WTC11 (cell line): ENCODE data around the gene BAMBI.

ENCODE experiments used
- ESRRA ChIP-seq: sonication (generic); formaldehyde crosslinking; IDR thresholded peaks from 2 replicates; pipeline ENCODE4 v1.8.1; 2022; ENCODE audit warnings: mild to moderate bottlenecking, missing genetic modification reagents, borderline replicate concordance
- FOXP1 ChIP-seq: sonication (generic); formaldehyde crosslinking; IDR thresholded peaks from 2 replicates; pipeline ENCODE4 v1.8.0; 2022; ENCODE audit warnings: missing genetic modification reagents, mild to moderate bottlenecking, moderate library complexity, borderline replicate concordance
- ZNF263 ChIP-seq: sonication (generic); formaldehyde crosslinking; IDR thresholded peaks from 2 replicates; pipeline ENCODE4 v1.8.1; 2022; ENCODE audit warnings: low read depth, mild to moderate bottlenecking, moderate library complexity, missing genetic modification reagents
- TF ChIP-seq, protein P1 (sequence below): fragments of 200-600 bp; IDR thresholded peaks from 2 replicates; pipeline ENCODE4 v1.8.0; 2022; ENCODE audit warnings: antibody characterized with exemption
- TF ChIP-seq, protein P2 (sequence below): sonication (generic); formaldehyde crosslinking; IDR thresholded peaks from 2 replicates; pipeline ENCODE4 v1.8.0; 2022; ENCODE audit warnings: mild to moderate bottlenecking, missing genetic modification reagents

DNA sequence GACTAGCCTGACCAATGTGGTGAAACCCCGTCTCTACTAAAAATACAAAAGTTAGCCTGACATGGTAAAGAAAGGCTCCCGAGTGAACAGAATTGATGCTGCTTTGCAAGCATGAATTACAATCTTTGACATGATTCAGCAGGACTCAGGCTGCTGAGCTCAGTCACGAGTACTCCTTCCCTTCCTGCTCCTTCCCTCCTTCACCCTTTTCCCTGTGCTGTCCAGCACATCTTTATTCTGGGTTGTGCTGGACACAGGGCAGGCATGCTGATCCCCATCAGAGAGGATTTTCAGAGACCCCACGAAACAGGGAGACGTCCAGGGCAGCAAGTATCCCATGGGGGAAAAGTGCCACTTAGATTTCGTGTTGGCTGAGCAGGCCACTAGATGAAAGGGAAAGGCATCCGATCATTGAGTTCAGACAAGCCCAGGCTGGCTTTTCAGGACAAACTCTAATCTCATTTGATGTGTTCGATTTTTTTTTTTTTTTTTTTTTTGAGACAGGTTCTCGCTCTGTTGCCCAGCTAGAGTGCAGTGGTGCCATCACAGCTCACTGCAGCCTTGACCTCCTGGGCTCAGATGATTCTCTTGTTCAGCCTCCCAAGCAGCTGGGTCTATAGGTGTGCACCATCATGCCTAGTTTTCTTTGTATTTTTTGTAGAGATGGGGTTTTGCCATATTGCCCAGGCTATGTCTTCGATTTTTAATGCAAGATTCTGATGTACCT lies 36.5 kb downstream of the BAMBI start:
- TF ChIP-seq, protein P1, sequence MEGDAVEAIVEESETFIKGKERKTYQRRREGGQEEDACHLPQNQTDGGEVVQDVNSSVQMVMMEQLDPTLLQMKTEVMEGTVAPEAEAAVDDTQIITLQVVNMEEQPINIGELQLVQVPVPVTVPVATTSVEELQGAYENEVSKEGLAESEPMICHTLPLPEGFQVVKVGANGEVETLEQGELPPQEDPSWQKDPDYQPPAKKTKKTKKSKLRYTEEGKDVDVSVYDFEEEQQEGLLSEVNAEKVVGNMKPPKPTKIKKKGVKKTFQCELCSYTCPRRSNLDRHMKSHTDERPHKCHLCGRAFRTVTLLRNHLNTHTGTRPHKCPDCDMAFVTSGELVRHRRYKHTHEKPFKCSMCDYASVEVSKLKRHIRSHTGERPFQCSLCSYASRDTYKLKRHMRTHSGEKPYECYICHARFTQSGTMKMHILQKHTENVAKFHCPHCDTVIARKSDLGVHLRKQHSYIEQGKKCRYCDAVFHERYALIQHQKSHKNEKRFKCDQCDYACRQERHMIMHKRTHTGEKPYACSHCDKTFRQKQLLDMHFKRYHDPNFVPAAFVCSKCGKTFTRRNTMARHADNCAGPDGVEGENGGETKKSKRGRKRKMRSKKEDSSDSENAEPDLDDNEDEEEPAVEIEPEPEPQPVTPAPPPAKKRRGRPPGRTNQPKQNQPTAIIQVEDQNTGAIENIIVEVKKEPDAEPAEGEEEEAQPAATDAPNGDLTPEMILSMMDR = no peak
- TF ChIP-seq, protein P2, sequence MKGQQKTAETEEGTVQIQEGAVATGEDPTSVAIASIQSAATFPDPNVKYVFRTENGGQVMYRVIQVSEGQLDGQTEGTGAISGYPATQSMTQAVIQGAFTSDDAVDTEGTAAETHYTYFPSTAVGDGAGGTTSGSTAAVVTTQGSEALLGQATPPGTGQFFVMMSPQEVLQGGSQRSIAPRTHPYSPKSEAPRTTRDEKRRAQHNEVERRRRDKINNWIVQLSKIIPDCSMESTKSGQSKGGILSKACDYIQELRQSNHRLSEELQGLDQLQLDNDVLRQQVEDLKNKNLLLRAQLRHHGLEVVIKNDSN (CRISPR knock-in tag) = no peak
- no peak for TF ChIP-seq FOXP1 (CRISPR knock-in tag)
- TF ChIP-seq ZNF263 = no peak
- no peak for TF ChIP-seq ESRRA (CRISPR knock-in tag)
